Esophagus muscularis mucosa (tissue), 4 donors: ENCODE results near the gene MDK. TPM values are rescaled to one million over a fixed set of nuclear protein-coding genes. Genes with fewer than 3 reads are reported as not detected.

Experiments
- DNase-seq: peaks from one replicate; pipeline ENCODE4 v3.0.0-alpha.2; 2017; ENCODE audit errors: extremely low spot score
- H3K27ac ChIP-seq, 4 donors: fragments of 200-600 bp; sonication (generic); replicated peaks in 1 of 4; 1 replicate in 3 of 4; 2 replicates in 1 of 4; pipeline ENCODE4 v1.5.1; 2016 to 2019; ENCODE audit warnings: mild to moderate bottlenecking in 1 of 4
- H3K27me3 ChIP-seq, 4 donors: fragments of 200-600 bp; sonication (generic); one replicate each; pipeline versions ENCODE4 v1.5.1 to v1.6.0; 2016 to 2019
- H3K36me3 ChIP-seq, 4 donors: fragments of 200-600 bp; sonication (generic); one replicate each; pipeline ENCODE4 v1.5.1; 2016 to 2019
- H3K4me1 ChIP-seq, 4 donors: fragments of 200-600 bp; sonication (generic); one replicate each; pipeline ENCODE4 v1.5.1; 2016 to 2019
- H3K4me3 ChIP-seq, 4 donors: fragments of 200-600 bp; sonication (generic); 1 replicate in 2 of 4; 2 replicates in 2 of 4; pipeline ENCODE4 v1.5.1; 2016 to 2019; ENCODE audit warnings: mild to moderate bottlenecking in 4 of 4, moderate library complexity in 1 of 4
- H3K9me3 ChIP-seq, 4 donors: fragments of 200-600 bp; sonication (generic); 1 replicate in 3 of 4; 2 replicates in 1 of 4; pipeline ENCODE4 v1.5.1; 2016 to 2019
- CTCF ChIP-seq, 3 experiments: fragments of 200-600 bp in 2 of 3; fragments of 450-650 bp in 1 of 3; sonication (generic) in 2 of 3; IDR thresholded peaks; one replicate each; pipeline ENCODE4 v1.5.1; 2017 to 2019; ENCODE audit warnings: antibody characterized with exemption in 3 of 3, mild to moderate bottlenecking in 2 of 3, moderate library complexity in 1 of 3
- EP300 ChIP-seq: sonication (generic); formaldehyde crosslinking; IDR thresholded peaks from one replicate; pipeline ENCODE4 v1.6.1; 2017; ENCODE audit warnings: antibody characterized with exemption
- POLR2A ChIP-seq: fragments of 450-650 bp; IDR thresholded peaks from one replicate; pipeline ENCODE4 v1.6.1; 2017; ENCODE audit warnings: antibody characterized with exemption, moderate library complexity, mild to moderate bottlenecking, low read depth
- POLR2AphosphoS5 ChIP-seq, 2 donors: sonication (generic); formaldehyde crosslinking; IDR thresholded peaks; one replicate each; pipeline ENCODE4 v1.6.1; 2017; ENCODE audit warnings: antibody characterized with exemption in 2 of 2
- WGBS: methylation state at CpG from one replicate; pipeline ENCODE4 v1.1.5; 2018; 5-methylcytosine and 5-hydroxymethylcytosine counted together
- intact Hi-C: fragments of 100-400 bp; cut with DNase I; formaldehyde crosslinking; loops from one replicate; pipeline ENCODE4 v1.15.1; 2023
- total RNA-seq, 4 donors: library from RNA; depleted of rRNA; stranded (reverse); fragments of >200 nt; gene quantifications; one replicate each; pipeline versions ENCODE4 v1.1.0 to v1.2.1, GENCODE V29; 2016

MDK gene
- total RNA-seq, 4 donors from 2014 or later: 1.2 to 12.8 (median 11.8) TPM

GRCh38 chr11:46356924-46357482, 24.5 kb upstream of the MDK start:
- no peaks in the 10 kb centered on the region for H3K27me3 ChIP-seq
- no peak for TF ChIP-seq POLR2AphosphoS5 (IDR thresholded peaks at IDR 0.05)
- no peak for TF ChIP-seq EP300
- no peak for TF ChIP-seq POLR2A
- TF ChIP-seq CTCF (IDR thresholded peaks at IDR 0.05): no peak
- H3K4me3 ChIP-seq: no peak overlapping the region
- DNase-seq: no peak
- peaks cover 22 to 64% (median 38%) of the 10 kb centered on the region in 4 donors for H3K4me1 ChIP-seq
- H3K36me3 ChIP-seq: peaks cover 0 to 16% (median 7%) of the 10 kb centered on the region in 4 donors
- intact Hi-C loops: no loop called here
- WGBS: 77% methylated on average over 7 of the region's 7 CpGs
- H3K9me3 ChIP-seq: no peaks in the 10 kb centered on the region
- no peak overlapping the region for H3K27ac ChIP-seq

DNA sequence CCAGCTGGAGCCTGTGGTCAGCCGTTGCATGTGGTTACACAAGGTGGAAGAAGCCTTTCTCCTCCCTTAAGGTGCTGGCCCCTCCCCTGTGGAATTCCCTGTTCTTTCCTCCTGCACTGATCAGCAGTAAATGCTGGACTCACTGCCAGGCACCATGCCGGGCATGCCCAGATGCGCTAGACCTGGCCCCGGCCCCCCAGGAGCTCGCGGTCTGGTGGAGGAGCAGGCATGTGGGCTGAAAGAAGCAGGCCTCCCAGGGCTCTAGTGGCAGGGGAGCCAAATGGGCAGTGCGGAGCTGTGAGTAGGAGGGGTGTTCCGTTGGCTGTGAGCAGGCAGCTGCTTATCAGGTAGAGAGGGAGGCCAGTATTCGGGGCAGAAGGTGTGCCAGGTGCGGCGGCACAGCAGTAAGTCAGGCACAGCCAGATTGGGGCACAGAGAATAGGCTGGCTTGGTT, 24.0 kb upstream of the MDK start:
- no peak for DNase-seq
- no peak for TF ChIP-seq EP300
- no peak for TF ChIP-seq POLR2AphosphoS5 (IDR thresholded peaks at IDR 0.05)
- intact Hi-C loops: no loop called here
- Histone ChIP-seq H3K4me3 (no peak overlapping the region), H3K27me3 (no peaks in the 10 kb centered on the region), H3K36me3 (peaks cover 0 to 16% (median 7%) of the 10 kb centered on the region in 4 donors), H3K9me3 (no peaks in the 10 kb centered on the region), H3K4me1 (peaks cover 22 to 64% (median 38%) of the 10 kb centered on the region in 4 donors), H3K27ac (no peak overlapping the region)
- WGBS: 100% methylated on average over 1 of the region's 11 CpGs

DNA sequence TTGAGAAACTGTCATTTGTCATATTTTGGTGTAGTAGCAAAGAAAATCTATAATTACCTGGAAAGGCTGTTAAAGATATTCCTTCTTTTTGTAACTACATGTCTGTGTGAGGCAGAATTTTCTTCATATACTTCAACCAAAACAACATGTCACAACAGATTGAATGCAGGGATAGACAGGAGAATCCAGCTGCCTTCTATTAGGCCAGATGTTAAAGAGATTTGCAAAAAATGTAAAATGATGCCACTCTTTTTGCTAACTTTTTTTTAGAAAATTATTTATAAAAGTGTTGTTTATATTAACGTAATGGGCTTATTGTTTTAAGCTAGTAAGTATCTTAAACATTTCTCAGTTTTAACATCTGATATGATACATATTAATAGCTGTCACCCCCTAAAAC, 21.5 kb upstream of the MDK start:
- H3K27me3 ChIP-seq: no peaks in the 10 kb centered on the region
- intact Hi-C loops: no loop called here
- no peak overlapping the region for H3K4me3 ChIP-seq
- peaks cover 40 to 64% (median 48%) of the 10 kb centered on the region in 4 donors for H3K4me1 ChIP-seq
- H3K36me3 ChIP-seq: peaks cover 0 to 8% (median 5%) of the 10 kb centered on the region in 4 donors
- no peaks in the 10 kb centered on the region for H3K9me3 ChIP-seq
- TF ChIP-seq EP300 (no peak), POLR2A (no peak), CTCF (IDR thresholded peaks at IDR 0.05) (no peak), POLR2AphosphoS5 (IDR thresholded peaks at IDR 0.05) (no peak)
- DNase-seq: no peak
- WGBS: 42% methylated on average over 1 of the region's 1 CpG
- peak overlapping the region in 1 of 4 donors; percentile 82 for H3K27ac ChIP-seq

- H3K4me3 ChIP-seq: peak overlapping the region; percentile 48 to 55 (median 52)
- peak overlapping the region; percentile 74 to 88 (median 82) for H3K27ac ChIP-seq
- no peak for DNase-seq
- H3K27me3 ChIP-seq: no peaks in the 10 kb centered on the region
- H3K36me3 ChIP-seq: peaks cover 0 to 6% (median 5%) of the 10 kb centered on the region in 4 donors
- intact Hi-C loops: no loop called here
- TF ChIP-seq POLR2AphosphoS5 (IDR thresholded peaks at IDR 0.05) (no peak), CTCF (IDR thresholded peaks at IDR 0.05) (no peak), EP300 (no peak), POLR2A (no peak)
- peaks cover 40 to 63% (median 52%) of the 10 kb centered on the region in 4 donors for H3K4me1 ChIP-seq
- 47% methylated on average over 7 of the region's 7 CpGs for WGBS
- H3K9me3 ChIP-seq: no peaks in the 10 kb centered on the region
Observed at GRCh38 chr11:46360878-46361277, 20.6 kb upstream of the MDK start.

- H3K27me3 ChIP-seq: no peaks in the 10 kb centered on the region
- intact Hi-C loops: no loop called here
- DNase-seq: no peak
- peak overlapping the region; percentile 74 to 88 (median 82) for H3K27ac ChIP-seq
- H3K4me3 ChIP-seq: peak overlapping the region; percentile 48 to 55 (median 52)
- 8% methylated on average over 21 of the region's 26 CpGs for WGBS
- TF ChIP-seq CTCF (IDR thresholded peaks at IDR 0.05): no peak
- peak; percentile 73 for TF ChIP-seq POLR2AphosphoS5 (IDR thresholded peaks at IDR 0.05)
- peaks cover 0 to under 1% (median under 1%) of the 10 kb centered on the region in 4 donors for H3K36me3 ChIP-seq
- no peaks in the 10 kb centered on the region for H3K9me3 ChIP-seq
- peaks cover 40 to 62% (median 52%) of the 10 kb centered on the region in 4 donors for H3K4me1 ChIP-seq
Observed at GRCh38 chr11:46361283-46362155, 19.9 kb upstream of the MDK start.
